ENCODE results near the gene SLC9C1. TPM values are rescaled to one million over a fixed set of nuclear protein-coding genes. Genes with fewer than 3 reads are reported as not detected.

Gene SLC9C1
- total and polyA plus RNA-seq, 2 of the 13 experiments (the other 11 are each of a cell fraction or from before 2014, with no cell fraction given) = not detected

DNA sequence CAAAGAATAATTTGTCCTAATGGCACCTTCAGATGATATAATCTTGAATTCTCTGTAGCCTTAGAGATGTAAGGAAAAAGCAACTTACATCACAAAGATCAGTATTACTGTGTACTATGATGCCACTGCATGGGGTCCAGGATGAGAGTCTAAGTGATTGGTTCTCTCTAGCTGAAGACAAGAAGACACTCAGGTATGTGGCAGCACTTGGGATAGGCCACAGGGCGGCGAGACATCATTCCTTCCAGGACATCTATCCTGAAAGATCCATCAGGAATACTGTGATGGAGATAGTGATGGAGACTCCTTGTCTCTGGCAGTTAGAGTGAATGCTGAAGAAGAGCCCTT is 41.4 kb upstream of the SLC9C1 start (continued):
- TF ChIP-seq ZNF652 (CRISPR knock-in tag; IDR thresholded peaks at IDR 0.05; ENCODE audit: borderline replicate concordance, low read depth) = no peak
- TF ChIP-seq RARG (CRISPR knock-in tag; IDR thresholded peaks at IDR 0.05; ENCODE audit: low read depth) = no peak

DNA sequence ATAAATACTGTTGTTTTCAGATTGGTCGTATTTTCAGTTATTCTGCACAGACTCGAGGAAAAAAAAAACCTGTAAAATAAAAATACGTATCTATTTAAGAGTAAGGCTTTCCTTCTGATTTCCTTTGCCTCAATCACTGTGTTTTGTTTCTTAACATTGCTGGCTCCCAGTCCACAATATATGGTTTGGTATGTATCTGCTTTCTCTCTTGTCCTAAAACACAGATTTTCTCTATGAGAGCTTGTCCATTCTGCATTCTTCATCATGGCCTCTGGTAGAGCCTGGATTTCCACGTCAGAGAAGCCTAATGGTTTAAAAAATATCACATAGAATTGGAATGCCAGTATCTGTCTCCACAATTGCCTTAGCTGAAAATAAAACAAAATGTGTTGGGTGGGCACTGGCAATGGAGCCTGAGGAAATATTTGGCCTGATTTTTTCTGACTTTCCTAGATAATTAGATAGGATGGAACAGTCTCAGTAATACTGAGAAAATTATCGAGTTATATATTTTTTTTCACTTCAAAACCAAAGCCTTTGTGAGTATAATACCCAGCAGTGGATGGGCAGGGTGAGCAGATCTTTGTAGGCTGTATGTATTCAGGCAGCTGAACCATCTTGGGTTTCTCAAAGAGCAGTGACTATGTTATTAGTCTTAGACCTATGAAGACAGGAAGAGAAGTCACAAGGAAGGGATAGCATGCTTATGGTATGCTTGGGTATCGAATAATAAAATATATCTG is 40.8 kb upstream of the SLC9C1 start:
- no peak for DNase-seq (ENCODE audit: low spot score)
- Histone ChIP-seq H3K9ac (ENCODE audit: insufficient read depth, low read depth, low read length) (no peak overlapping the region), H3K4me3 (replicated peaks in 1 of 3; ENCODE audit: insufficient read depth in 1 of 3, low read depth in 2 of 3, low read length in 3 of 3) (no peak overlapping the region), H3K36me3 (replicated peaks in 1 of 2; ENCODE audit: control insufficient read depth in 1 of 2, insufficient read depth in 2 of 2, low read length in 2 of 2) (no peaks in the 10 kb centered on the region), H3K79me2 (ENCODE audit: insufficient read depth, low read length) (no peaks in the 10 kb centered on the region), H3K27me3 (ENCODE audit: control insufficient read depth in 1 of 2, insufficient read depth in 2 of 2, low read length in 2 of 2) (peaks cover 0 to 15% of the 10 kb centered on the region in 2 experiments; a peak in 3 of 5 replicates), H3K4me2 (ENCODE audit: low read depth, low read length) (no peak overlapping the region), H4K20me1 (ENCODE audit: insufficient read depth, low read length) (no peaks in the 10 kb centered on the region), H2AFZ (ENCODE audit: low read length) (no peak overlapping the region), H3K9me3 (ENCODE audit: low read length) (no peaks in the 10 kb centered on the region), H3K4me1 (ENCODE audit: insufficient read depth, low read length) (no peaks in the 10 kb centered on the region), H3K27ac (ENCODE audit: extremely low read length, insufficient read depth, low read length) (no peak overlapping the region)
- no peak for FAIRE-seq
- POLR2A ChIA-PET = no interaction called here
- WGBS (ENCODE audit: low lambda C conversion rate) = 2% methylated on average over 6 of the region's 6 CpGs
- CTCF ChIA-PET (ENCODE audit: low intra/inter-chr PET ratio, low total read pairs) = no interaction called here
- intact Hi-C loops (cut with micrococcal nuclease; ENCODE audit: unreplicated experiment) (no loop called here), in situ Hi-C loops (cut with HindIII; ENCODE audit: extremely low pct_ligation_motif_present, low pct_unique_long_range_greater_than_20kb) (no loop called here)
- ATAC-seq = no peak
- BruUV-seq (replicated peaks) = no TSS peak
- TF ChIP-seq HNRNPK (IDR thresholded peaks at IDR 0.05; ENCODE audit: low read depth, low read length, poor library complexity, severe bottlenecking) (no peak), PPARG (CRISPR knock-in tag; conservative IDR thresholded peaks at IDR 0.05) (no peak), ZNF292 (CRISPR knock-in tag; IDR thresholded peaks at IDR 0.05; ENCODE audit: borderline replicate concordance, low read depth) (no peak), ZNF543 (CRISPR knock-in tag; IDR thresholded peaks at IDR 0.05) (no peak), HDAC6 (IDR thresholded peaks at IDR 0.05; ENCODE audit: low read depth, low read length) (no peak), TCF12 (IDR thresholded peaks at IDR 0.05) (no peak), TCF12 (CRISPR knock-in tag; IDR thresholded peaks at IDR 0.05) (no peak)
- TF ChIP-seq, protein P1, sequence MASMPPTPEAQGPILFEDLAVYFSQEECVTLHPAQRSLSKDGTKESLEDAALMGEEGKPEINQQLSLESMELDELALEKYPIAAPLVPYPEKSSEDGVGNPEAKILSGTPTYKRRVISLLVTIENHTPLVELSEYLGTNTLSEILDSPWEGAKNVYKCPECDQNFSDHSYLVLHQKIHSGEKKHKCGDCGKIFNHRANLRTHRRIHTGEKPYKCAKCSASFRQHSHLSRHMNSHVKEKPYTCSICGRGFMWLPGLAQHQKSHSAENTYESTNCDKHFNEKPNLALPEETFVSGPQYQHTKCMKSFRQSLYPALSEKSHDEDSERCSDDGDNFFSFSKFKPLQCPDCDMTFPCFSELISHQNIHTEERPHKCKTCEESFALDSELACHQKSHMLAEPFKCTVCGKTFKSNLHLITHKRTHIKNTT (CRISPR knock-in tag; IDR thresholded peaks at IDR 0.05) = no peak
